Karpas-422 (cell line): ENCODE measurements around the gene NEGR1. TPM values are rescaled to one million over a fixed set of nuclear protein-coding genes. Genes with fewer than 3 reads are reported as not detected.

Experiments used
- DNase-seq: peaks from one replicate; pipeline ENCODE4 v3.0.0-alpha.2; 2015
- H2AFZ ChIP-seq: fragments of 200-600 bp; sonication (generic); 2 replicates; pipeline ENCODE4 v1.6.1; 2014; ENCODE audit warnings: antibody characterized with exemption, low read length, mixed read lengths
- H3K27ac ChIP-seq: fragments of 200-600 bp; sonication (generic); 2 replicates; pipeline ENCODE4 v1.5.1; 2014; ENCODE audit warnings: mild to moderate bottlenecking, low read length, moderate library complexity
- H3K27me3 ChIP-seq: fragments of 200-600 bp; sonication (generic); 2 replicates; pipeline ENCODE4 v1.6.1; 2014; ENCODE audit warnings: low read length, mixed read lengths
- H3K36me3 ChIP-seq: fragments of 200-600 bp; sonication (generic); 2 replicates; pipeline ENCODE4 v1.6.1; 2014; ENCODE audit warnings: low read length, mixed read lengths; ENCODE audit not compliant: insufficient read depth
- H3K4me1 ChIP-seq: fragments of 200-600 bp; sonication (generic); 2 replicates; pipeline ENCODE4 v1.6.1; 2014; ENCODE audit warnings: mild to moderate bottlenecking, low read length, mixed read lengths
- H3K4me2 ChIP-seq: fragments of 200-600 bp; sonication (generic); 2 replicates; pipeline ENCODE4 v1.6.1; 2014; ENCODE audit warnings: low read length, low read depth, mild to moderate bottlenecking; ENCODE audit not compliant: poor library complexity, severe bottlenecking
- H3K4me3 ChIP-seq: fragments of 200-600 bp; sonication (generic); 2 replicates; pipeline ENCODE4 v1.5.1; 2014; ENCODE audit warnings: mild to moderate bottlenecking, antibody characterized with exemption, low read length, mixed read lengths
- H3K79me2 ChIP-seq: fragments of 200-600 bp; sonication (generic); 2 replicates; pipeline ENCODE4 v1.6.1; 2014; ENCODE audit warnings: mild to moderate bottlenecking, low read length, mixed read lengths
- H3K9ac ChIP-seq: fragments of 200-600 bp; sonication (generic); 2 replicates; pipeline ENCODE4 v1.6.0; 2014; ENCODE audit warnings: low read length
- H3K9me2 ChIP-seq: fragments of 200-600 bp; sonication (generic), shearing (Covaris generic); replicated peaks from 2 replicates; pipeline ENCODE4 v1.6.0; 2014; ENCODE audit warnings: mild to moderate bottlenecking, low read length, moderate library complexity; ENCODE audit not compliant: insufficient read depth
- H3K9me3 ChIP-seq: fragments of 300-700, 200-600 bp; sonication (generic); 2 replicates; pipeline ENCODE4 v1.6.1; 2014; ENCODE audit warnings: low read length, mixed read lengths
- H4K20me1 ChIP-seq: fragments of 200-600 bp; sonication (generic); 2 replicates; pipeline ENCODE4 v1.6.1; 2014; ENCODE audit warnings: mild to moderate bottlenecking, antibody characterized with exemption, low read length, low read depth; ENCODE audit not compliant: insufficient read depth
- total RNA-seq: library from RNA; depleted of rRNA; stranded (reverse); fragments of >200 nt; shearing (Covaris generic); gene quantifications from 2 replicates; pipeline ENCODE4 v1.2.3, GENCODE V29; 2014; ENCODE audit warnings: low replicate concordance

Gene NEGR1
- total RNA-seq, 1 experiment from 2014 or later: not detected

DNA sequence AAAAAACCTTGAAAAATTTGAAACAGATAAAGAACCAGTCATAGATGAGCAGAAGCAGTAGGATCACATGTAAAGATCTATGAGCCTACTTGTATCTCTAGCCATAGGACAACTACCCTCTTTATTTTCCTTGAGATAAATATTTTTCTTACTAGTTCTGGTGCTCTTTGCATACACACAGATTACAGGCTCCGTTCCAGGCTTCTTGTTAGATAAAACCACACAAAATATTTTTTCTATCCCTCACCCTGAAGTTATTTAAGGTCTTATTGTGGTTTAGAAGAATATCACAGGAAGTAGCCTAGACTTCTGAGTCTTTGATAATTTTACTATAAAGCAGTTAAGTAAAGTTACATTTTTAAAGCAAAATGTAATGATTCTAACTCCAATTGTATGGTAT lies 512.2 kb downstream of the NEGR1 start:
- Histone ChIP-seq H4K20me1 (no peaks in the 10 kb centered on the region), H3K9ac (no peak overlapping the region), H3K27me3 (no peaks in the 10 kb centered on the region)

GRCh38 chr1:71766748-71767147 lies 515.6 kb downstream of the NEGR1 start:
- H3K4me1 ChIP-seq: no peaks in the 10 kb centered on the region
- no peak overlapping the region for H3K4me3 ChIP-seq
- H3K79me2 ChIP-seq: no peaks in the 10 kb centered on the region
- no peak overlapping the region for H2AFZ ChIP-seq
- no peak overlapping the region for H3K9ac ChIP-seq
- no peaks in the 10 kb centered on the region for H3K9me2 ChIP-seq
- no peak overlapping the region for H3K27ac ChIP-seq
- no peak overlapping the region for H3K4me2 ChIP-seq
- H4K20me1 ChIP-seq: no peaks in the 10 kb centered on the region
- DNase-seq: no peak
- H3K27me3 ChIP-seq: no peaks in the 10 kb centered on the region
- H3K9me3 ChIP-seq: peaks cover 20% of the 10 kb centered on the region
- no peaks in the 10 kb centered on the region for H3K36me3 ChIP-seq

More for the DNA sequence above, 512.2 kb downstream of the NEGR1 start:
- H2AFZ ChIP-seq: no peak overlapping the region
- H3K36me3 ChIP-seq: no peaks in the 10 kb centered on the region
- H3K4me3 ChIP-seq: no peak overlapping the region
- H3K4me1 ChIP-seq: no peaks in the 10 kb centered on the region
- no peak overlapping the region for H3K27ac ChIP-seq
- DNase-seq: no peak
- H3K9me2 ChIP-seq: no peaks in the 10 kb centered on the region
- peaks cover 23% of the 10 kb centered on the region; the same call in 1 of the 2 replicates for H3K9me3 ChIP-seq
- no peaks in the 10 kb centered on the region for H3K79me2 ChIP-seq
- no peak overlapping the region for H3K4me2 ChIP-seq

DNA sequence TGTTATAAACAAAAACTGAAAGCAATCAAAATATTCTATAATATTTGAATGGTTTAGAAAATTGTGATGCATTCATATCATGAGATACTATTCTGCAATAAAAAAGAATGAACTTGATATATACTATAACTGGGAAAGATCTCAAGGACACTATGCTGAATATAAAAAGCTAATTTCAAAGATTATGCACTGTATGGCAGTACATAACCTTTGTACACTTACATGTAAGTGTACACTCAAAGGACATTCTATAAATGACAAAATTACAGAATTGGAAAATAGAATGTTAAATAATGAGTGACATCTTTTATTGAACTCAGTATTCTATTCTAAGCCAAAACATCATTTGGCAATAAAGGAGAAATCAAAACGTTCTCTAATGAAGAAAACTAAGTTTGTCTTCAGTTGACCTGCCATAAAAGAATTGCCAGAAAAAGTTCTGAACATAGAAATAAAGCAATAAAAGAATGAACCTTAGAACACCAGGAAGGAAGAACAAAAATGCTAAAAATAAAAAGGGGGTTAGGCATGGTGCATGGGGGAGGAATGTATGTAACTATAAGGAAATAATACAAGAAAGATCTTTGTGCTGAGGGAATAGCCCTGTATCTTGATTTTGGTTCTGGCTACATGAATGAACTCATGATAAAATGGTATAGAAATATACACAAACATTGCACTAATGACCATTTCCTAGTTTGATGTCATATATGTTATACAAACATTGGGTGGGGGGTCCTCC lies 519.7 kb downstream of the NEGR1 start:
- H3K79me2 ChIP-seq: no peaks in the 10 kb centered on the region

DNA sequence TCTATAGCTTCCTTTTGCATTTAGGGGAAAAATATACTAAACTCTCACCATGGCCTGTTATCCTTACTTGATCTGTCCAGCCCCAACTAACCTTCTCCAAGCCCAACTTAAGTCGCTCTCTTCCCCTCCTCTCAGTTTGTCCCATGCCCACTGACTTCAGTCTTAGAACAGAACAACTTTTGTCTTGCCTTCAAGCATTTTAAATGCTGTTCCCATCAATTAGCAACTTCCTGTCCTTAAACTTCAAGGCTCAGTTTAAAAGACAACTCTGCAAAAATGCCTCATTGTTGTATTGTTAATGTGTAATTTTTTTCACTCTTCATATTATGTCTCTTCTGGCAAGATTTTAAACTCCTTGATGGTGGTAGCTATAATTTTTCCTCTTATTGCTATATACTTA lies 526.9 kb downstream of the NEGR1 start:
- Histone ChIP-seq H3K9me2 (no peaks in the 10 kb centered on the region), H3K4me1 (no peaks in the 10 kb centered on the region), H3K27ac (no peak overlapping the region), H3K9me3 (peaks cover 13% of the 10 kb centered on the region), H3K4me3 (no peak overlapping the region), H4K20me1 (no peaks in the 10 kb centered on the region), H3K27me3 (no peaks in the 10 kb centered on the region), H3K9ac (no peak overlapping the region), H3K4me2 (no peak overlapping the region), H3K36me3 (no peaks in the 10 kb centered on the region), H2AFZ (no peak overlapping the region), H3K79me2 (no peaks in the 10 kb centered on the region)
- no peak for DNase-seq

More for the DNA sequence above, 519.7 kb downstream of the NEGR1 start:
- Histone ChIP-seq H3K4me3 (no peak overlapping the region), H3K9me2 (0 out of 2 replicates have a peak, but pooled peaks cover 5% of the 10 kb centered on the region), H3K36me3 (no peaks in the 10 kb centered on the region), H4K20me1 (no peaks in the 10 kb centered on the region), H3K27me3 (no peaks in the 10 kb centered on the region), H3K4me1 (no peaks in the 10 kb centered on the region), H3K9ac (no peak overlapping the region), H3K27ac (no peak overlapping the region), H3K4me2 (no peak overlapping the region), H3K9me3 (peaks cover 15% of the 10 kb centered on the region), H2AFZ (no peak overlapping the region)
- no peak for DNase-seq

- Histone ChIP-seq H3K4me1 (no peaks in the 10 kb centered on the region), H3K36me3 (no peaks in the 10 kb centered on the region), H3K4me2 (no peak overlapping the region), H2AFZ (no peak overlapping the region), H3K9ac (no peak overlapping the region), H3K9me3 (peaks cover 12% of the 10 kb centered on the region), H3K79me2 (no peaks in the 10 kb centered on the region), H3K9me2 (no peaks in the 10 kb centered on the region), H3K4me3 (no peak overlapping the region), H4K20me1 (no peaks in the 10 kb centered on the region), H3K27ac (no peak overlapping the region), H3K27me3 (no peaks in the 10 kb centered on the region)
- no peak for DNase-seq
These were observed 528.6 kb downstream of the NEGR1 start for GRCh38 chr1:71753746-71754145.

DNA sequence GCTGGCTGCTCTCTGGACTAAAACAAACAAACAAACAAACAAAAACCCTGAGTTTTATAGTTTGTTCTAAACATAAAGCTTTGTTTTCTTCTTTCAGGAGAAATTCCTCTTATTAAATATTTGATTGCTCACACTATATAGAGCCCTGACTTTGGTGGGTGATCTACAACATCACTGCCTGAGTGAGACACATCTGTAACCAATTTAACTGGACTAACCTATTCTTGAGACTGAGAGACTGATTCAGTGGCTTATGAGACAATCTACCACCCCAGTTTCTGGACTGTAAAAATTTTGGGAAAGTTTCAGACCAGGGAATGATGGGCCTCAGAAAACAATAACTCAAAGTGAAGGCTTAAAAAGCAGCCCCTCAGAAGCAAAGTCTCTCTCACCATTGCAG lies 537.0 kb downstream of the NEGR1 start:
- Histone ChIP-seq H4K20me1 (no peaks in the 10 kb centered on the region), H3K4me1 (no peaks in the 10 kb centered on the region), H3K4me2 (no peak overlapping the region), H3K36me3 (no peaks in the 10 kb centered on the region), H3K9me2 (no peaks in the 10 kb centered on the region), H3K9ac (no peak overlapping the region), H3K9me3 (peaks cover 27% of the 10 kb centered on the region), H3K27me3 (no peaks in the 10 kb centered on the region), H3K27ac (no peak overlapping the region), H3K79me2 (no peaks in the 10 kb centered on the region), H2AFZ (no peak overlapping the region), H3K4me3 (no peak overlapping the region)
- no peak for DNase-seq

- H4K20me1 ChIP-seq: no peaks in the 10 kb centered on the region
- no peaks in the 10 kb centered on the region for H3K36me3 ChIP-seq
- no peak overlapping the region for H2AFZ ChIP-seq
- no peaks in the 10 kb centered on the region for H3K79me2 ChIP-seq
- no peak for DNase-seq
- H3K9ac ChIP-seq: no peak overlapping the region
- H3K4me3 ChIP-seq: no peak overlapping the region
- H3K9me3 ChIP-seq: peaks cover 31% of the 10 kb centered on the region
- H3K4me2 ChIP-seq: no peak overlapping the region
- H3K9me2 ChIP-seq: no peaks in the 10 kb centered on the region
- no peaks in the 10 kb centered on the region for H3K27me3 ChIP-seq
- no peak overlapping the region for H3K27ac ChIP-seq
- no peaks in the 10 kb centered on the region for H3K4me1 ChIP-seq
These were observed 538.5 kb downstream of the NEGR1 start for GRCh38 chr1:71743862-71744261.

DNA sequence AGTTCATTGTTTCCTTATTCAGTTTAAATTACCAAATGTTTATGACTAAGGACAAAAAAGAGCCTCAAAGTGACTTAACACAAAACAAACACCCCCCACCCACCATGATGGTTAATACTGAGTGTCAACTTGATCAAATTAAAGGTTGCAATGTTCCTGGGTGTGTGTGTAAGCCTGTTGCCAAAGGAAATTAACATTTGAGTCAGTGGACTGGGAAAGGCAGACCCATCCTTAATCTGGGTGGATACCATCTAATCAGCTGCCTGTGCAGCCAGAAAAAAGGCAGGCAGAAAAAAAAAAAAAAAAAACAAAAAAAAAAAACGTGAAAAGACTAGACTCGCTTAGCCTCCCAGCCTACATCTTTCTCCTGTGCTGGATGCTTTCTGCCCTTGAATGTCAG lies 543.4 kb downstream of the NEGR1 start:
- Histone ChIP-seq H3K4me3 (no peak overlapping the region), H3K4me1 (no peaks in the 10 kb centered on the region), H3K27me3 (no peaks in the 10 kb centered on the region), H3K9ac (no peak overlapping the region), H3K79me2 (no peaks in the 10 kb centered on the region), H3K27ac (no peak overlapping the region), H4K20me1 (no peaks in the 10 kb centered on the region), H3K9me3 (peaks cover 31% of the 10 kb centered on the region), H2AFZ (no peak overlapping the region), H3K4me2 (no peak overlapping the region), H3K9me2 (no peaks in the 10 kb centered on the region), H3K36me3 (no peaks in the 10 kb centered on the region)
- no peak for DNase-seq
